GM10248 (cell line): ENCODE results near the gene ME3.
"Not testable (repeated sequence)": the region's sequence is repeated elsewhere in the genome, so short reads cannot be mapped to it uniquely, and the experiment has no call there.

Experiments
- CTCF ChIA-PET: fragments of 300-600 bp; sonication (Branson Sonifier 250); formaldehyde crosslinking; extraction: SDS; loops from one replicate; lab custom pipeline; 2021; ENCODE audit warnings: antibody characterized with exemption; lab: Yijun Ruan, JAX
- POLR2A ChIA-PET: fragments of 350-650 bp; sonication (Branson Sonifier 250); formaldehyde crosslinking; extraction: SDS; loops from one replicate; lab custom pipeline; 2020; ENCODE audit warnings: antibody characterized with exemption; lab: Yijun Ruan, JAX
- DNase-seq: peaks from one replicate; pipeline ENCODE4 v3.0.0; 2012; ENCODE audit errors: extremely low spot score
- CTCF ChIP-seq: IDR thresholded peaks from 2 replicates; pipeline ENCODE4 v1.5.1; 2012; ENCODE audit warnings: mild to moderate bottlenecking, low read depth; ENCODE audit errors: extremely low read depth, missing control alignments, control extremely low read depth

Gene ME3

GRCh38 chr11:86538223-86538548, 134.2 kb downstream of the ME3 start:
- ChIA-PET POLR2A (no interaction called here), CTCF (interaction anchor here (0.9 to 1.6 kb wide), 3 partner anchors 14 to 70 kb away, joined by 3 to 4 read pairs (median 4); no protein-coding TSS in a partner anchor)
- TF ChIP-seq CTCF, result no peak
- DNase-seq, result no peak

GRCh38 chr11:86537541-86538222, 134.7 kb downstream of the ME3 start:
- TF ChIP-seq CTCF, result no peak
- ChIA-PET CTCF (interaction anchor here (0.8 to 1.2 kb wide), 3 partner anchors 14 to 71 kb away, joined by 3 to 4 read pairs (median 4); no protein-coding TSS in a partner anchor), POLR2A (no interaction called here)
- DNase-seq, result no peak

- POLR2A ChIA-PET, result no interaction called here
Measured at GRCh38 chr11:86535773-86536172, 136.6 kb downstream of the ME3 start.

GRCh38 chr11:86524620-86525352, 147.6 kb downstream of the ME3 start:
- TF ChIP-seq CTCF, result no peak
- POLR2A ChIA-PET, result no interaction called here
- no peak for DNase-seq
- CTCF ChIA-PET, result interaction anchor here (1.3 to 1.6 kb wide), 2 partner anchors 13 to 15 kb away, joined by 4 read pairs; no protein-coding TSS in a partner anchor

More at GRCh38 chr11:86535773-86536172, 136.6 kb downstream of the ME3 start:
- no peak for DNase-seq
- no peak for TF ChIP-seq CTCF
- CTCF ChIA-PET, result interaction anchor here (1.0 to 1.8 kb wide), 3 partner anchors 8 to 16 kb away, joined by 3 to 5 read pairs (median 3); no protein-coding TSS in a partner anchor

- ChIA-PET POLR2A (no interaction called here), CTCF (interaction anchor here (1.3 to 1.6 kb wide), 3 partner anchors 9 to 16 kb away, joined by 4 to 5 read pairs (median 4); no protein-coding TSS in a partner anchor)
- TF ChIP-seq CTCF, result no peak
- DNase-seq, result no peak
Measured at GRCh38 chr11:86523738-86524619, 148.4 kb downstream of the ME3 start.

GRCh38 chr11:86522512-86522911, 149.9 kb downstream of the ME3 start:
- DNase-seq, POLR2A ChIA-PET: not testable (repeated sequence)
- CTCF ChIA-PET, result interaction anchor here (1.5 kb wide), 1 partner anchor 8 kb away, joined by 5 read pairs; no protein-coding TSS in a partner anchor
